GM12878 (cell line): ENCODE data around the gene CCDC54. TPM values are rescaled to one million over a fixed set of nuclear protein-coding genes. Genes with fewer than 3 reads are reported as not detected.
"Not testable (repeated sequence)": the region's sequence is repeated elsewhere in the genome, so short reads cannot be mapped to it uniquely, and the experiment has no call there.

Experiments
- ATAC-seq: fragments of 200-7000 bp; cut with Tn5 transposase; 3 replicates; pipeline ENCODE4 v1.9.1; 2020; ENCODE audit warnings: mild to moderate bottlenecking, moderate library complexity
- BruUV-seq: library from RNA; stranded (reverse); fragments of 400-500 nt; replicated peaks from 2 replicates; lab custom pipeline; 2021; lab: Mats Ljungman, UMichigan
- CTCF ChIA-PET: fragments of 300-600 bp; sonication (Branson Sonifier 250); formaldehyde crosslinking; extraction: SDS; loops from one replicate; lab custom pipeline; 2021; ENCODE audit warnings: inconsistent platforms; lab: Yijun Ruan, JAX
- POLR2A ChIA-PET: fragments of 350-600 bp; formaldehyde crosslinking; extraction: SDS; loops from one replicate; lab custom pipeline; 2021; ENCODE audit warnings: inconsistent platforms; lab: Charles Lee
- RAD21 ChIA-PET: fragments of 300-600 bp; sonication (Branson Sonifier 250); formaldehyde crosslinking; loops from one replicate; lab custom pipeline; 2023; ENCODE audit warnings: antibody characterized with exemption; ENCODE audit not compliant: unreplicated experiment; lab: Charles Lee
- SMC1A ChIA-PET: fragments of 300-600 bp; sonication (Branson Sonifier 250); formaldehyde crosslinking; loops from one replicate; lab custom pipeline; 2023; ENCODE audit not compliant: unreplicated experiment, uncharacterized antibody; lab: Charles Lee
- DNase-seq: peaks from one replicate; pipeline ENCODE4 v3.0.0-alpha.2; 2011; ENCODE audit warnings: low read depth, low spot score
- FAIRE-seq: peaks from 3 replicates; lab custom pipeline; 2011; peaks lifted over from hg19 to GRCh38; lab: Jason Lieb, UNC
- H2AFZ ChIP-seq: 2 replicates; pipeline ENCODE4 v1.6.0; 2011; ENCODE audit warnings: low read depth, low read length, control low read depth; ENCODE audit not compliant: control insufficient read depth
- H3K27ac ChIP-seq: 2 replicates; pipeline ENCODE4 v1.5.1; 2011; ENCODE audit warnings: control low read depth; ENCODE audit not compliant: control insufficient read depth, insufficient read depth
- H3K27me3 ChIP-seq, 2 experiments: replicated peaks in 1 of 2; 2 replicates each; pipeline versions ENCODE4 v1.6.0 to v1.6.1; 2011; ENCODE audit warnings: low read length in 1 of 2; ENCODE audit not compliant: control insufficient read depth in 2 of 2, insufficient read depth in 2 of 2
- H3K36me3 ChIP-seq, 2 experiments: 2 replicates each; pipeline ENCODE4 v1.5.1; 2011; ENCODE audit warnings: low read length in 1 of 2; ENCODE audit not compliant: control insufficient read depth in 2 of 2, insufficient read depth in 2 of 2
- H3K4me1 ChIP-seq: 2 replicates; pipeline ENCODE4 v1.6.1; 2011; ENCODE audit warnings: mild to moderate bottlenecking, low read length, moderate library complexity, mixed read lengths; ENCODE audit not compliant: control insufficient read depth, insufficient read depth
- H3K4me2 ChIP-seq: 2 replicates; pipeline ENCODE4 v1.6.0; 2011; ENCODE audit warnings: control low read depth; ENCODE audit not compliant: control insufficient read depth, insufficient read depth
- H3K4me3 ChIP-seq: fragments of 200-600 bp; sonication (generic); 2 replicates; pipeline ENCODE4 v1.5.1; 2016
- H3K79me2 ChIP-seq: 2 replicates; pipeline ENCODE4 v1.6.0; 2011; ENCODE audit warnings: low read length; ENCODE audit not compliant: control insufficient read depth, insufficient read depth
- H3K9ac ChIP-seq: 2 replicates; pipeline ENCODE4 v1.8.0; 2011; ENCODE audit warnings: low read length, control low read depth, mixed read lengths; ENCODE audit not compliant: control insufficient read depth, insufficient read depth
- H3K9me3 ChIP-seq: replicated peaks from 3 replicates; pipeline ENCODE4 v1.5.1; 2011; ENCODE audit warnings: mild to moderate bottlenecking, low read length; ENCODE audit not compliant: control insufficient read depth, insufficient read depth
- H4K20me1 ChIP-seq: 2 replicates; pipeline ENCODE4 v1.6.0; 2011; ENCODE audit not compliant: control insufficient read depth, insufficient read depth
- ESRRA ChIP-seq: IDR thresholded peaks from 2 replicates; pipeline ENCODE4 v1.6.1; 2012; ENCODE audit warnings: mild to moderate bottlenecking, low read length, improper control_type of control experiment
- HCFC1 ChIP-seq: fragments of 150-350 bp; IDR thresholded peaks from 2 replicates; pipeline ENCODE4 v1.6.1; 2014; ENCODE audit warnings: low read length
- RAD51 ChIP-seq: fragments of 450-650 bp; IDR thresholded peaks from 2 replicates; pipeline ENCODE4 v1.6.1; 2016; ENCODE audit warnings: moderate library complexity, mild to moderate bottlenecking, inconsistent platforms
- REST ChIP-seq: IDR thresholded peaks from 2 replicates; pipeline ENCODE4 v1.6.1; 2012; ENCODE audit warnings: mild to moderate bottlenecking, low read depth, low read length
- SIX5 ChIP-seq: IDR thresholded peaks from 2 replicates; pipeline ENCODE4 v1.6.1; 2011; ENCODE audit warnings: mild to moderate bottlenecking, low read depth, low read length, moderate library complexity; ENCODE audit not compliant: severe bottlenecking
- TARDBP ChIP-seq: IDR thresholded peaks from 2 replicates; pipeline ENCODE4 v1.6.1; 2016; ENCODE audit warnings: borderline replicate concordance
- YY1 ChIP-seq: IDR thresholded peaks from 2 replicates; pipeline ENCODE4 v1.6.1; 2011; ENCODE audit warnings: low read depth, mild to moderate bottlenecking, low read length
- WGBS: methylation state at CpG from one replicate; pipeline ENCODE4 v1.1.6; 2016; ENCODE audit warnings: low lambda C conversion rate; ENCODE audit not compliant: insufficient replicate concordance, insufficient coverage; ENCODE audit errors: missing lambda C conversion rate; 5-methylcytosine and 5-hydroxymethylcytosine counted together
- in situ Hi-C: fragments of 300-500 bp; cut with MboI; formaldehyde crosslinking; loops from 9 replicates; pipeline ENCODE4 v1.14.3; 2018; ENCODE audit warnings: mixed read lengths
- intact Hi-C: fragments of 100-400 bp; cut with micrococcal nuclease; formaldehyde crosslinking; loops from one replicate; pipeline ENCODE4 v1.14.2; 2022; ENCODE audit not compliant: unreplicated experiment
- polyA plus RNA-seq, 11 experiments: library from polyadenylated mRNA; depleted of rRNA in 4 of 11; unstranded in 6 of 11; stranded (reverse) in 5 of 11; fragments of >200 nt; fragmentation: Nextera tagmentation in 4 of 11; fragmentation: Illumina TruSeq in 1 of 11; extraction: Ambion mirVana in 4 of 11; extraction: Trizol in 1 of 11; gene quantifications; 1 replicate in 1 of 11; 2 replicates in 10 of 11; pipeline versions ENCODE4 v1.2.1 to v1.2.3, GENCODE V29; 2011 to 2016; ENCODE audit warnings: inconsistent platforms in 2 of 11, missing spikeins in 2 of 11, low read depth in 1 of 11
- total RNA-seq, 4 experiments: library from RNA; depleted of rRNA in 3 of 4; stranded (reverse); fragments of >200 nt in 3 of 4; fragmentation: Illumina TruSeq in 1 of 4; extraction: Trizol in 1 of 4; gene quantifications; 2 replicates each; pipeline versions ENCODE4 v1.2.1 to v1.2.3, GENCODE V29; 2013 to 2021

Gene CCDC54
- total and polyA plus RNA-seq, 10 of the 15 experiments (the other 5 are each of a cell fraction or from before 2014, with no cell fraction given), result not detected

- Histone ChIP-seq H2AFZ (no peak overlapping the region), H3K79me2 (no peaks in the 10 kb centered on the region), H3K4me3 (no peak overlapping the region), H3K4me1 (no peaks in the 10 kb centered on the region), H3K27ac (no peak overlapping the region), H3K27me3 (no peaks in the 10 kb centered on the region; a peak in 1 of 4 replicates), H3K9me3 (no peaks in the 10 kb centered on the region), H3K36me3 (no peaks in the 10 kb centered on the region), H3K9ac (no peak overlapping the region), H4K20me1 (no peaks in the 10 kb centered on the region), H3K4me2 (no peak overlapping the region)
- no peak for TF ChIP-seq YY1
- no peak for TF ChIP-seq RAD51
- TF ChIP-seq HCFC1, result no peak
- BruUV-seq, result no TSS peak
- 4% methylated on average over 2 of the region's 2 CpGs for WGBS
- RAD21 ChIA-PET, result no interaction called here
- FAIRE-seq, result no peak
- in situ Hi-C loops, result no loop called here
- DNase-seq, result no peak
- POLR2A ChIA-PET, result no interaction called here
- intact Hi-C loops, result no loop called here
- SMC1A ChIA-PET, result no interaction called here
- no peak for ATAC-seq
- CTCF ChIA-PET, result no interaction called here
Measured at GRCh38 chr3:107328069-107328468, 49.2 kb upstream of the CCDC54 start.

DNA sequence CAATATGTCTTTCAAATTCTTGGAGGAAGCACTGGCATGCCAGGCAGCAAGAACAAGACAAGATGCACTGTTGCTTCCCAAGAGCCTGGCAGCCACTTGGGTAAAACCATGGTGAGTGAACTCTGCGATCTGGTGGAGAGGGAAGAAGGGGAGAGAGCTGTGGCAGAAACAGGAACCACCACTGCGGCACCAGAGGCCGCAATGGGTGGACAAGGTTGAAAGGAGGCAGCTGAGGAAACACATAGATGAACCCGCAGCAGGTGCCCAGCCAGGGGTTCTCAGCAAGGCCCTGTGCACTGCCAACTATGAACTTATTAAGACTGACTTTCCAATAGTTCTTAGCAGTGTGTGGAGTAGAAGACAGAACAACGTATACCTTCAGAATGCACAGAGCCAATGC is 48.2 kb upstream of the CCDC54 start:
- Histone ChIP-seq H3K27ac (no peak overlapping the region), H4K20me1 (no peaks in the 10 kb centered on the region), H2AFZ (no peak overlapping the region), H3K9ac (no peak overlapping the region), H3K9me3 (no peaks in the 10 kb centered on the region), H3K36me3 (no peaks in the 10 kb centered on the region), H3K27me3 (no peaks in the 10 kb centered on the region; a peak in 1 of 4 replicates), H3K4me3 (no peak overlapping the region), H3K4me2 (no peak overlapping the region), H3K4me1 (no peaks in the 10 kb centered on the region), H3K79me2 (no peaks in the 10 kb centered on the region)
- BruUV-seq, result no TSS peak
- ChIA-PET SMC1A (no interaction called here), CTCF (no interaction called here), RAD21 (no interaction called here), POLR2A (no interaction called here)
- FAIRE-seq (no peak), ATAC-seq (no peak), DNase-seq (no peak)
- in situ Hi-C loops (no loop called here), intact Hi-C loops (no loop called here)
- WGBS, result 10% methylated on average over 5 of the region's 5 CpGs
- TF ChIP-seq REST (no peak), ESRRA (no peak), SIX5 (no peak), TARDBP (no peak)

DNA sequence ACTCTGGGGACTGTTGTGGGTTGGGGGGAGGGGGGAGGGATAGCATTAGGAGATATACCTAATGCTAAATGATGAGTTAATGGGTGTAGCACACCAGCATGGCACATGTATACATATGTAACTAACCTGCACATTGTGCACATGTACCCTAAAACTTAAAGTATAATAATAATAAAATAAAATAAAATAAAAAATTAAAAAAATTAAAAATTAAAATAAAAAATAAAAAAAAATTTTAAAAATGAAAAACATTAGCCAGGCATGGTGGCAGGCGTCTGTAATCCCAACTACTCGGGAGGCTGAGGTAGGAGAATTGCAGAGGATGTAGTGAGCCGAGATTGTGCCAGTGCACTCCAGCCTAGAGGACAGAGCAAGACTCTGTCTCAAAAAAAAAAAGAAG is 37.5 kb upstream of the CCDC54 start:
- H3K4me1 ChIP-seq, H4K20me1 ChIP-seq, RAD21 ChIA-PET, POLR2A ChIA-PET, H2AFZ ChIP-seq, FAIRE-seq, H3K9me3 ChIP-seq, intact Hi-C loops, in situ Hi-C loops, H3K36me3 ChIP-seq, H3K27ac ChIP-seq, ATAC-seq, DNase-seq, CTCF ChIA-PET, H3K4me2 ChIP-seq, BruUV-seq, H3K79me2 ChIP-seq, SMC1A ChIA-PET, H3K27me3 ChIP-seq, H3K9ac ChIP-seq, H3K4me3 ChIP-seq: not testable (repeated sequence)
- WGBS, result 87% methylated on average over 3 of the region's 3 CpGs
